RPMI8226 (cell line): Measurements from ENCODE around the gene USP13.
A peak's percentile ranks its signal among the peaks of the same experiment; 100 is the strongest.
"Not testable (repeated sequence)": the region's sequence is repeated elsewhere in the genome, so short reads cannot be mapped to it uniquely, and the experiment has no call there.

ENCODE experiments used
- DNase-seq: peaks from one replicate; pipeline ENCODE4 v3.0.0-alpha.2; 2015

USP13 gene

DNA sequence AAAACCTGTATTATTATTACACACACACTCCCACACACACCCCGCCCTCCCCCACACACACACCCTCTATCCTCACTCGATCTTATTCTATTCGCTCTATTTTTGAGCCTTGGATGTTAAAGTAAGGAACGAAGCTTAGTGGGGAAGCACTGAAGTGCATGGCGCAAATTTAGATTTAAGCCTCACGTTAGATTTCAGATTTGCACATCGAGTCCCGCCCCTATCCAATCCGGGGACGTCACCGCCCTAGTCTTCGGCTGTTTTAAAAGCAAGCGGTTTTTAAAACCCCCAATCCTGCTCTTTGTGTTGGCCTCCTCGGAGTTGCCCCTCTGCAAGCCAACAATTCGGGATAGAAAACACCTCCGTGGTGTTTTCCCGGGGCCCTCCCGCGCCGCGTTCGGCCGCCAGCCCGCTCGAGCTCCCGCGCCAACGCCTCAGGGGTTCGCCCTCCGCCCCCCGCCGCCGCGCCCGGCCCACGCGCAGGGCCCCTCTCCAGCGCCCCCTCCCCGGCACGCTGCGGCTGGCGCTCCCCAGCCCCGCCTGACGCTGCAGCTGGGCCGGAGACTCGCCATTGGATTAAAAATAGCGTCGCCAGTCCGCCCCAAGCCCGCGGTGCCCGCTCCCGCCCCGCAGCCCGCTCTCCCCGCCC is at the start of gene USP13:
TSS of gene USP13 (plus strand) at position 594 of the 649 bp plus-strand sequence. CDS start 186 bp downstream, outside the sequence.
- DNase-seq, result peak; percentile 88

DNA sequence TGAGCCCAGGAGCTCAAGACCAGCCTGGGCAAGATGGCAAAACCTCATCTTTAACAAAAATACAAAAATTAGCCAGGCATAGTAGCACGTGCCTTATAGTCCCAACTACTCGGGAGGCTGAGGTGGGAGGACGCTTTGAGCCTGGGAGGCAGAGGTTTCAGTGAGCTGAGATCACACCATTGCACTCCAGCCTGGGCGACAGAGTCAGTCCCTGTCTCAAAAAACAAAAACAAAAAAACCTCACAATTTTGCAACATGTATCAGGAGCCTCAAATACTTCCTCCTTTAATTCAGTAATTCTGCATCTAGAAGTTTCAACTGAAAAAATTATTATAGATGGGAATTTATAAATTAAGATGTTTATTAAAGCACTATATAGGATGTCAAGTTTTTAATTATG is 49.5 kb upstream of the USP13 start:
- no peak for DNase-seq

DNA sequence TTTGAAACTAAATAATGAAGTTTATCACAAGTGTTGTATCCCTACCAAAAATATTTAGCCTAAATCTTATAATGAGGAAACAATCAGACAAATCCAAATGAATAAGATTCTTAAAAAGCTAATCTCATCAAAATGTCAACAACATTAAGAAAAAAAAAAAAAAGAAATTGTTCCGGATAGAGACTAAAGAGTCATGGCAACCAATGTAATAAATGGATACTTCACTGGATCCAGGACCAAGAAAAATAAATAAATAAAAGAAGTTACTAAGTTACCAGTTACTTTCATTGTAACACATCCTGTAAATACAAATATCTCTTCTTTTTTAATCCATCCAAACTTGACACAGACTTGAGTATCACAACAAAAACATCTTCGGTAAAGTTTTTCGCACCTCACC is 49.0 kb upstream of the USP13 start:
- DNase-seq, result no peak

GRCh38 chr3:179604321-179605078 is 48.3 kb upstream of the USP13 start, which contains the start of the genes MRPL47 and NDUFB5:
Gene MRPL47, minus strand, starts transcription at chr3:179604638. Its CDS starts 14 bp downstream, at chr3:179604624.
Gene NDUFB5, plus strand, starts transcription at chr3:179604794. Its CDS starts 22 bp downstream, at chr3:179604816.
- peak; percentile 100 for DNase-seq

DNA sequence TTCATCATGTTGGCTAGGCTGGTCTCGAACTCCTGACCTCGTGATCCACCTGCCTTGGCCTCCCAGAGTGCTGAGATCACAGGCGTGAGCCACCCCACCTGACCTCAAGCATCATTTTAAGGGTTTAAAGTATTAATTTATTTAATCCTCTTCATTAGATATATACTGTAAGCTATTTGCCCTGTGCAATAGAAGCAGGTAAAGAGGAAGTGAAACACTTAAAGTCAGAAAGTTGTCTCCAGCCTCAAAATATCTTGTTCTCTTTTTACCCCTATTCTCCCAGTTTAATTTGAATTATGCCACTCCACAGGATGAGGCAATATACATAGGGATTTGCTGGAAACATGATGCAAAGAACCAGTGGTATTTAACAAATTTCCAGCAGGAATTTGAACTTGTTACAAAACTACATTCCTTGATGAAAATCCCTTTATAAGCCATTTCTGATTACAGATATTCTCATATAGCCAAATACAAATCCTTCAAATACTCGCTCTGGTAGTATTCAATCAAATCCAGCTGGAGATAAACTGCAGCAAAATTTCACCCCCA is 46.2 kb upstream of the USP13 start:
- peak; percentile 46 for DNase-seq

DNA sequence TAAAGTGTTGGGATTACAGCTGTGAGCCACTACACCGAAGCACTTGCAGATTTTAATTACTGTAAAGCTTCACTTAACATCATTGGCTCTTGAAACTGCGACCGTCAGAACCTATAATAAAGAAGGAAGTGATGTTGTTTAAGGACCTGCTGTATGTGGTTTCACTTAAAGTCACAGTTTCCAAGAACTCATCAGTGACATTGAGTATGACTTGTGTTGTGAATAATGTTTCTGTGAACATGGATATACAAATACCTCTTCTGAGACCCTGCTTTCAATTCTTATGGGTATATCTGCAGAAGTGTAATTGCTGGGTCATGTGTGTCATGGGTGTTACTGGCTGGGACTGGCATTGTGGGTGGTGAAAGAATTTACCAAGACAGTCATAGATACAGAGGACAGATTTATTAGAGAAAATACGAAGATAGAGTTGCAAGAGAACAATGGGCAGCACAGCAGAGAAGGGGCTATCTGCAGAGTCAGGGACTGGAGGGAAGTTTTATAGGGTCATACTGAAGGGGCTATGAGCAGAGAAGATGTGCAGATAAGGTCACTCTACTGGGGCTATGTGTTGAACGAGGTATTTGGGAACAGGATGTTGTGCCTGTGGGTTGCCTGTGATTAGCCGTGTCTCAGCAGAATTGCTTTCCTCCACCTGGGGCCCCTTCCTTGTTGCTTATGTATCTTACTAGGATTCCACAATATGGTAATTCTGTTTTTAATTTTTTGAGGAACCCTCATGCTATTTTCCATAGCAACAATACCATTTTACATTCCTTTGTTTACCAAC is 43.7 kb upstream of the USP13 start:
- no peak for DNase-seq

DNA sequence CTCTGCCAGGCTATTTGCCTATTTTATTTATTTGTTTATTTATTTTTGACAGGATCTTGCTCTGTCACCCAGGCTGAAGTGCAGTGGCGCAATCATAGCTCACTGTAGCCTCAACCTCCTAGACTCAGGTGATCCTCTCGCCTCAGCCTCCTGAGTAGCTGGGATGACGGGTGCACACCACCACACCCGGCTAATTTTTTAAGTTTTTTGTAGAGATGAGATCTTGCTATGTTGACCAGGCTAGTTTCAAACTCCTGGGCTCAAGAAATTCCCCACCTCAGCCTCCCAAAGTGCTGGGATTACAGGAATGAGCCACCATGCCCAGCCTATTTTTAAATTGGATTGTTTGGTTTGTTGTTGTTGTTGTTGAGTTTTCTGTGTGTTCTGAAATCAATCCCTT is 42.8 kb upstream of the USP13 start:
- no peak for DNase-seq

- no peak for DNase-seq
These were observed 39.0 kb upstream of the USP13 start for GRCh38 chr3:179613807-179614206.

DNA sequence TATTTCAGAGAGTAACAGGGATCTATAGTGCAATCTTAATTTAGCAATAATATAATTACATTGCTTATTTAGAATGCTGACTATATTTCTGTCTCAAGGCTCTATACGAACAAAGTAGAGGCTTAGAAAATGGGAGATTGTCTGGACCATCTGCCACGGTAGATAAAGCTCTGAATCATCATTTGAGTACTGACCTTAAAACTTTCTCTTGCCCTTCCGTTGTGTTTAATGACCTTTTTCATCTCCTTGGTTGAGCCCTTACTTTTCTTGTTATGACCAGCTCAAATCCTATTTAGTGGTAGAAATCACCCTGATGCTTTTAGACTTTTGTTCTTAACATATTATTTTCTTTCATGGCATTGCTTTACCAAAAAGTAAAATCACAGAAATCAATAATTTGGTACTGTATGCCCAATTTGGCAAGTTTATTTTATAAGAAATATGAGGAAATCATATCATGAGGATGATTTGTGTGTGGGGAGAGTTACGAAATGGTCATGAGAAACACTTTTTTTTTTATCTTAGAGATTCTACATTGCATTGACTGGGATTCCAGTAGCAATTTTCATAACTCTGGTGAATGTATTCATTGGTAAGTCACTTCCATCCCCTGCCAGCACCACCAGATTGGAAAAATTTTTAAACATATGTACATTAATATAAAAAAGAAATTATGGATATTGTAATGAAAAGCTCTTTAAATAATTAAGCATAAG is 37.2 kb upstream of the USP13 start:
- DNase-seq, result no peak

DNA sequence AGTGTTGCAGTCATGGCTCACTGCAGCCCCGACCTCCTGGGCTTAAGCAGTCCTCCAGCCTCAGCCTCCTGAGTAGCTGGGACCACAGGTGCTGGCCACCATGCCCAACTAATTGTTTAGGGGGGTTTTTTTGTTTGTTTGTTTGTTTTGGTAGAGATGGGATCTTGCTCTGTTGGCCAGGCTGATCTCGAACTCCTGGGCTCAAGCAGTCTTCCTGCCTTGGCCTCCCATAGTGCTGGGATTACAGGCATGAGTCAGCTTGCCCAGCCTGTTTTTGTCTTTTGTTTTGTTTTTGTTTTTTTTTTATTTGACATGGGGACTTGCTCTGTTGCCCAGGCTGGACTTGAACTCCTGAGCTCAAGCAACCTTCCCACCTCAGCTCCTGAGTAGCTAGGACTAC is 30.8 kb upstream of the USP13 start:
- no peak for DNase-seq

DNA sequence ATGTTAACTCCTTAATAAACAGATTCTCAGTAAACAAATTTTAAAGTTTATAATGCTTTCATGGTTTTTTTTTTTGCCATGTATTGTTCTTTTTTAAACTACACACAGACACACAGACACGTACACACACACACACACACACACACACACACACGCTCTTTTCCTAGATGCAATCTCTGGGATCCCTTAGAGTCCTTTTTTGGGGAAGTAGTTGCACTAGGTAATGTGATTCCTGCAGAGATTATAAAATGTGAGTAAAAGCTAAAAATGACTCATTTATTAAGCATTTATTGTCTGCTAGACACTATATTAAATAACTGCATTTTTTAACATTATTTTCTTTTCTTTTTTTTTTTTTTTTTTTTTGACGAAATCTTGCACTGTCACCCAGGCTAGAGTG is 28.4 kb upstream of the USP13 start:
- no peak for DNase-seq

GRCh38 chr3:179630753-179631451 is 21.9 kb upstream of the USP13 start:
- DNase-seq, result no peak

- DNase-seq, result no peak
These were observed 12.4 kb upstream of the USP13 start for GRCh38 chr3:179640469-179640868.

GRCh38 chr3:179642871-179643270 is 10.0 kb upstream of the USP13 start:
- no peak for DNase-seq

DNA sequence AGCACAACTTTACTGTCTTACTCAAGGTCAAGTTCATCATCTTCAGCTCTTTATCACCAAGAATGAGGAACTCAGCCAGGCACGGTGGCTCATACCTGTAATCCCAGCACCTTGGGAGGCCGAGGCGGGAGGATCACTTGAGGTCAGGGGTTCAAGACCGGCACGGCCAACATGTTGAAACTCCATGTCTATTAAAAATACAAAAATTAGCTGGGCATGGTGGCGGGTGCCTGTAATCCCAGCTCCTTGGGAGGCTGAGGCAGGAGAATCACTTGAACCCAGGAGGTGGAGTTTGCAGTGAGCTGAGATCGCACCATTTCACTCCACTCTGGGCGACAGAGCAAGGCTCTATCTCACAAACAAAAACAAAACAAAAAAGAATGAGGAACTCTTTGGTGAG is 9.0 kb upstream of the USP13 start:
- not testable (repeated sequence) for DNase-seq

DNA sequence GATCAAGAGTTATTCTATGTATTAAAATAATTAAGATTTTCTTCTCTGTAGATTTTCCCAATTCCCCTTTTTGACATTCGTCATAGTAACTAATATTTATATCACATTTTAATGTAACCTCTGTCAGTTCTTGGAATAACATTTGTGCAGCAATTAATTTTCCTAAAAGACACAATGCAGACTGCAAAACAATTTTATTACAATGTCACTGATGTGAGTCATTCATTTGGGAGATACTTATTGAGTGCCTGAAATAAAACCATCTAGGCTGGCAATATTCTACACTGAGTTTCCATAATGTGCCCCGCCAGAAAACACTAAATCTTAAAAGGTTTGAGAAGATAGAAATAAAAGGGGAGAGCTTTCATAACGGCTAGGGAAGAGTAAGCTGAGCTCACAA is 6.7 kb upstream of the USP13 start:
- DNase-seq, result no peak

DNA sequence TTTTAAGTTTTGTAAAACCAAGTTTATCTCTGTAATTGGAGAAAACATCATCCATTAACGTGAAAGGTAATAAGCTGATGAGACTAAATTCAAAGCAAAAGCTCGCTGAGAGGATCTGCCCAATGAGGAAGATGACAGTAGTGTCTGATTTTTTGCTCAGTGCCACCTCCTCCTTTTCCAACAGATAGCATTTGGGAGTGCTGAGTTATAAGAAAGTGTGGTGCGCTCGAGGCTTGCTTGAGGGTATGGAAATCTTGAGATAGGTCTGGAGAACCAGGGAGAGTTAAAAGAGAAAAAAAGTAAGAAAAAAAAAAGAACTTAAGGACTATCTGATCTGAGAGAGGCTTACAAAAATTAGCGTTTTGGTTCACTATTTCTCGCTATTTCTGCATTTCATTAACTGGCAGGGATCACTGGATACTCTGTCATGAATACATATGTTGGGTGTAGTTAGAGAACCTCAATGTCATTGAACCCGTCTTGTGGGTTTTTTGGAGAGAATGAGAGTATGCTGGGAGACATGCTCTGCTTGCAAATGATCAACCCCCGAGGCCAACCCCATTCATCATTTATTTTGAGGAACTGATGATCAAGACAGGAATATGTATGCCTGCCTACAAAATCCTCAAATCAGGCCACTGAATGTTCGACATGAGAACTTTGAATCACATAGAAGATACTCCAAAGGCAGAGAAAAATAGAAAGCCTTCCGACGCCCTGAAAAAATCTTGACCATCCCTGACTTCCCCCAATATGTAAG is 973 bp upstream of the USP13 start:
- DNase-seq, result peak; percentile 13

- peak; percentile 90 for DNase-seq
These were observed 407 bp downstream of the USP13 start for GRCh38 chr3:179653096-179653797.

DNA sequence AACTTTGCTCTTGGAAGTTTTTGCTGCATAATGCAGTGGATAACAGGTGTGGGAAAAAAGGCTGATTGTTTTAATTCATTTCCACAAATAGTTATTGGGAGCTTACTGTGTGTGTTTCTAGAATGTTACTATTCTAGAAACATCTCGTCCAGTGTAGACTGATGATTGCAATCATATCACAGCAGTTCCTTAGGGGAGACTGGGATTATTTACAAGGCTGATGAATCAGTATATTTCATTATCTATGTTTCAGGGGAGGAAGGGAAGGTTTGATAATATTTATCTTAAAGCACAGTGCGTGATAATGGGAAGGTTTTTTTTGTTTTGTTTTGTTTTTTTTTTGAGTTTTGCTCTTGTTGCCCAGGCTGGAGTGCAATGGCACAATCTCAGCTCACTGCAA is 2.4 kb downstream of the USP13 start:
- DNase-seq, result no peak

DNA sequence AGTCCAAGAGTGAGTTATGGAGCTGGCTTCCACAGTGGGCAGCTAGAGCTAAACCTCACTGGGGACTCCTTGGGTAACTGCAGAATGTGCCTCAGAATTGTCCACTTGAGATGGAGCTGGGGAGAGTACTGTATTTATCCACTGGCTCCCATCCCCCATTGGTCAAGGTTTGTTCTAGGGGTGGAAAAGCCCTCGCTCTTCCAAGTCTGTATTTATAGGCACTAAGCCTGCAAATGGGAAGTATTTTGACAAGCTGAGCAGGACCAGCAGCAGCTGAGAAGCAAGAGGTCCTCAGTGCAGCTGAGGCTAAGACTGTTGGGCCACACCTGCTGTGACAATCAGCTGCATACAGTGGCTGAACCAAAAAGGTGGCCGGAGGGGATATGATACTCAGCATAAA is 5.8 kb downstream of the USP13 start:
- DNase-seq, result no peak
